H1 (cell line): ENCODE data around the gene EIF2A. TPM values are rescaled to one million over a fixed set of nuclear protein-coding genes. Genes with fewer than 3 reads are reported as not detected.

Experiments
- CBX8 ChIP-seq: fragments of 300-800, 300-1000 bp; sonication (generic); IDR thresholded peaks from 2 replicates; pipeline ENCODE4 v1.7.1; 2016; ENCODE audit warnings: low read depth, low read length, borderline replicate concordance
- CTBP2 ChIP-seq: IDR thresholded peaks from 2 replicates; pipeline ENCODE4 v1.7.0; 2011; ENCODE audit warnings: borderline replicate concordance, mild to moderate bottlenecking, moderate library complexity, mixed read lengths, low read length; ENCODE audit not compliant: insufficient read depth, insufficient read length
- KDM5A ChIP-seq: fragments of 200-600 bp; IDR thresholded peaks from 2 replicates; pipeline ENCODE4 v1.7.1; 2012; ENCODE audit warnings: mild to moderate bottlenecking, low read length, inconsistent platforms, mixed read lengths
- RFX5 ChIP-seq: IDR thresholded peaks from 2 replicates; pipeline ENCODE4 v1.6.1; 2011; ENCODE audit warnings: low read depth, low read length, improper control_type of control experiment, borderline replicate concordance
- SIRT6 ChIP-seq: IDR thresholded peaks from one replicate; pipeline ENCODE4 v1.7.1; 2012; ENCODE audit warnings: low read length, inconsistent platforms
- polyA plus RNA-seq, 7 experiments: library from polyadenylated mRNA; depleted of rRNA in 3 of 7; stranded (reverse) in 5 of 7; unstranded in 2 of 7; fragments of >200 nt in 5 of 7; fragments of 200-250 nt in 2 of 7; gene quantifications; 1 replicate in 5 of 7; 2 replicates in 1 of 7; 4 replicates in 1 of 7; pipeline versions ENCODE4 v1.2.1 to v1.2.3, GENCODE V29; 2011 to 2013; ENCODE audit warnings: missing spikeins in 2 of 7, mixed read lengths in 2 of 7
- total RNA-seq: library from RNA; stranded (reverse); fragmentation: NEBNext Ultra II Directional; extraction: Animal tissue kit (Norgen Biotek cat#: 25700); gene quantifications from 2 replicates; pipeline ENCODE4 v1.2.1, GENCODE V29; 2021
- TF ChIP-seq, protein P1 (sequence below): fragments of 300-600 bp; sonication (generic); IDR thresholded peaks from 2 replicates; pipeline ENCODE4 v1.7.1; 2012; ENCODE audit warnings: low read length, moderate library complexity, mild to moderate bottlenecking, inconsistent platforms; ENCODE audit not compliant: insufficient replicate concordance
- TF ChIP-seq, protein P2 (sequence below), 3 experiments: IDR thresholded peaks; 1 replicate in 2 of 3; 2 replicates in 1 of 3; pipeline versions ENCODE4 v1.5.1 to v1.6.1; 2011; ENCODE audit warnings: low read length in 3 of 3, mild to moderate bottlenecking in 3 of 3, inconsistent platforms in 2 of 3, low read depth in 1 of 3, moderate library complexity in 1 of 3; ENCODE audit not compliant: insufficient read depth in 1 of 3; ENCODE audit errors: control extremely low read depth in 1 of 3
- TF ChIP-seq, protein P3 (sequence below): IDR thresholded peaks from 2 replicates; pipeline ENCODE4 v1.6.1; 2011; ENCODE audit warnings: low read length, improper control_type of control experiment

The EIF2A gene
- total and polyA plus RNA-seq, 2 of the 8 experiments (the other 6 are each of a cell fraction or from before 2014, with no cell fraction given) = 59.3 to 91.6 TPM

DNA sequence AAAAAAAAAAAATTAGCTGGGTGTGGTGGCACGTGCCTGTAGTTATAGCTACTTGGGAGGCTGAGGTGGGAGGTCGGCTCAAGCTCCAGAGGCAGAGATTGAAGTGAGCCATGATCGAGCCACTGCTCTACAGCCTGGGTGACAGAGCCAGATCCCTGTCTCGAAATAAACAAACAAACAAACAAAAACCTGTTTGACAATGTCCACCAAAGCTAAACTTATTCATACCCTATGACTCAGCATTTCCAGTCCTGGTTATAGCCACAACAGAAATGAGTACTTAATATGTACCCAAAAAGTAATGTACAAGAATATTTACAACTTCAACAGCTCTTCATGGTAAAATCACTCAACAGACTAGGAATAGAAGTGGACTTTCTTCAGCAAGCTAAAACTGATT lies 31.4 kb upstream of the EIF2A start (continued):
- TF ChIP-seq, protein P1, sequence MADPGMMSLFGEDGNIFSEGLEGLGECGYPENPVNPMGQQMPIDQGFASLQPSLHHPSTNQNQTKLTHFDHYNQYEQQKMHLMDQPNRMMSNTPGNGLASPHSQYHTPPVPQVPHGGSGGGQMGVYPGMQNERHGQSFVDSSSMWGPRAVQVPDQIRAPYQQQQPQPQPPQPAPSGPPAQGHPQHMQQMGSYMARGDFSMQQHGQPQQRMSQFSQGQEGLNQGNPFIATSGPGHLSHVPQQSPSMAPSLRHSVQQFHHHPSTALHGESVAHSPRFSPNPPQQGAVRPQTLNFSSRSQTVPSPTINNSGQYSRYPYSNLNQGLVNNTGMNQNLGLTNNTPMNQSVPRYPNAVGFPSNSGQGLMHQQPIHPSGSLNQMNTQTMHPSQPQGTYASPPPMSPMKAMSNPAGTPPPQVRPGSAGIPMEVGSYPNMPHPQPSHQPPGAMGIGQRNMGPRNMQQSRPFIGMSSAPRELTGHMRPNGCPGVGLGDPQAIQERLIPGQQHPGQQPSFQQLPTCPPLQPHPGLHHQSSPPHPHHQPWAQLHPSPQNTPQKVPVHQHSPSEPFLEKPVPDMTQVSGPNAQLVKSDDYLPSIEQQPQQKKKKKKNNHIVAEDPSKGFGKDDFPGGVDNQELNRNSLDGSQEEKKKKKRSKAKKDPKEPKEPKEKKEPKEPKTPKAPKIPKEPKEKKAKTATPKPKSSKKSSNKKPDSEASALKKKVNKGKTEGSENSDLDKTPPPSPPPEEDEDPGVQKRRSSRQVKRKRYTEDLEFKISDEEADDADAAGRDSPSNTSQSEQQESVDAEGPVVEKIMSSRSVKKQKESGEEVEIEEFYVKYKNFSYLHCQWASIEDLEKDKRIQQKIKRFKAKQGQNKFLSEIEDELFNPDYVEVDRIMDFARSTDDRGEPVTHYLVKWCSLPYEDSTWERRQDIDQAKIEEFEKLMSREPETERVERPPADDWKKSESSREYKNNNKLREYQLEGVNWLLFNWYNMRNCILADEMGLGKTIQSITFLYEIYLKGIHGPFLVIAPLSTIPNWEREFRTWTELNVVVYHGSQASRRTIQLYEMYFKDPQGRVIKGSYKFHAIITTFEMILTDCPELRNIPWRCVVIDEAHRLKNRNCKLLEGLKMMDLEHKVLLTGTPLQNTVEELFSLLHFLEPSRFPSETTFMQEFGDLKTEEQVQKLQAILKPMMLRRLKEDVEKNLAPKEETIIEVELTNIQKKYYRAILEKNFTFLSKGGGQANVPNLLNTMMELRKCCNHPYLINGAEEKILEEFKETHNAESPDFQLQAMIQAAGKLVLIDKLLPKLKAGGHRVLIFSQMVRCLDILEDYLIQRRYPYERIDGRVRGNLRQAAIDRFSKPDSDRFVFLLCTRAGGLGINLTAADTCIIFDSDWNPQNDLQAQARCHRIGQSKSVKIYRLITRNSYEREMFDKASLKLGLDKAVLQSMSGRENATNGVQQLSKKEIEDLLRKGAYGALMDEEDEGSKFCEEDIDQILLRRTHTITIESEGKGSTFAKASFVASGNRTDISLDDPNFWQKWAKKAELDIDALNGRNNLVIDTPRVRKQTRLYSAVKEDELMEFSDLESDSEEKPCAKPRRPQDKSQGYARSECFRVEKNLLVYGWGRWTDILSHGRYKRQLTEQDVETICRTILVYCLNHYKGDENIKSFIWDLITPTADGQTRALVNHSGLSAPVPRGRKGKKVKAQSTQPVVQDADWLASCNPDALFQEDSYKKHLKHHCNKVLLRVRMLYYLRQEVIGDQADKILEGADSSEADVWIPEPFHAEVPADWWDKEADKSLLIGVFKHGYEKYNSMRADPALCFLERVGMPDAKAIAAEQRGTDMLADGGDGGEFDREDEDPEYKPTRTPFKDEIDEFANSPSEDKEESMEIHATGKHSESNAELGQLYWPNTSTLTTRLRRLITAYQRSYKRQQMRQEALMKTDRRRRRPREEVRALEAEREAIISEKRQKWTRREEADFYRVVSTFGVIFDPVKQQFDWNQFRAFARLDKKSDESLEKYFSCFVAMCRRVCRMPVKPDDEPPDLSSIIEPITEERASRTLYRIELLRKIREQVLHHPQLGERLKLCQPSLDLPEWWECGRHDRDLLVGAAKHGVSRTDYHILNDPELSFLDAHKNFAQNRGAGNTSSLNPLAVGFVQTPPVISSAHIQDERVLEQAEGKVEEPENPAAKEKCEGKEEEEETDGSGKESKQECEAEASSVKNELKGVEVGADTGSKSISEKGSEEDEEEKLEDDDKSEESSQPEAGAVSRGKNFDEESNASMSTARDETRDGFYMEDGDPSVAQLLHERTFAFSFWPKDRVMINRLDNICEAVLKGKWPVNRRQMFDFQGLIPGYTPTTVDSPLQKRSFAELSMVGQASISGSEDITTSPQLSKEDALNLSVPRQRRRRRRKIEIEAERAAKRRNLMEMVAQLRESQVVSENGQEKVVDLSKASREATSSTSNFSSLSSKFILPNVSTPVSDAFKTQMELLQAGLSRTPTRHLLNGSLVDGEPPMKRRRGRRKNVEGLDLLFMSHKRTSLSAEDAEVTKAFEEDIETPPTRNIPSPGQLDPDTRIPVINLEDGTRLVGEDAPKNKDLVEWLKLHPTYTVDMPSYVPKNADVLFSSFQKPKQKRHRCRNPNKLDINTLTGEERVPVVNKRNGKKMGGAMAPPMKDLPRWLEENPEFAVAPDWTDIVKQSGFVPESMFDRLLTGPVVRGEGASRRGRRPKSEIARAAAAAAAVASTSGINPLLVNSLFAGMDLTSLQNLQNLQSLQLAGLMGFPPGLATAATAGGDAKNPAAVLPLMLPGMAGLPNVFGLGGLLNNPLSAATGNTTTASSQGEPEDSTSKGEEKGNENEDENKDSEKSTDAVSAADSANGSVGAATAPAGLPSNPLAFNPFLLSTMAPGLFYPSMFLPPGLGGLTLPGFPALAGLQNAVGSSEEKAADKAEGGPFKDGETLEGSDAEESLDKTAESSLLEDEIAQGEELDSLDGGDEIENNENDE = no peak
- TF ChIP-seq, protein P2, sequence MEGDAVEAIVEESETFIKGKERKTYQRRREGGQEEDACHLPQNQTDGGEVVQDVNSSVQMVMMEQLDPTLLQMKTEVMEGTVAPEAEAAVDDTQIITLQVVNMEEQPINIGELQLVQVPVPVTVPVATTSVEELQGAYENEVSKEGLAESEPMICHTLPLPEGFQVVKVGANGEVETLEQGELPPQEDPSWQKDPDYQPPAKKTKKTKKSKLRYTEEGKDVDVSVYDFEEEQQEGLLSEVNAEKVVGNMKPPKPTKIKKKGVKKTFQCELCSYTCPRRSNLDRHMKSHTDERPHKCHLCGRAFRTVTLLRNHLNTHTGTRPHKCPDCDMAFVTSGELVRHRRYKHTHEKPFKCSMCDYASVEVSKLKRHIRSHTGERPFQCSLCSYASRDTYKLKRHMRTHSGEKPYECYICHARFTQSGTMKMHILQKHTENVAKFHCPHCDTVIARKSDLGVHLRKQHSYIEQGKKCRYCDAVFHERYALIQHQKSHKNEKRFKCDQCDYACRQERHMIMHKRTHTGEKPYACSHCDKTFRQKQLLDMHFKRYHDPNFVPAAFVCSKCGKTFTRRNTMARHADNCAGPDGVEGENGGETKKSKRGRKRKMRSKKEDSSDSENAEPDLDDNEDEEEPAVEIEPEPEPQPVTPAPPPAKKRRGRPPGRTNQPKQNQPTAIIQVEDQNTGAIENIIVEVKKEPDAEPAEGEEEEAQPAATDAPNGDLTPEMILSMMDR (IDR thresholded peaks at IDR 0.05; ENCODE audit: control extremely low read depth in 1 of 3, insufficient read depth in 1 of 3, low read depth in 1 of 3, low read length in 3 of 3) = no peak
- TF ChIP-seq, protein P3, sequence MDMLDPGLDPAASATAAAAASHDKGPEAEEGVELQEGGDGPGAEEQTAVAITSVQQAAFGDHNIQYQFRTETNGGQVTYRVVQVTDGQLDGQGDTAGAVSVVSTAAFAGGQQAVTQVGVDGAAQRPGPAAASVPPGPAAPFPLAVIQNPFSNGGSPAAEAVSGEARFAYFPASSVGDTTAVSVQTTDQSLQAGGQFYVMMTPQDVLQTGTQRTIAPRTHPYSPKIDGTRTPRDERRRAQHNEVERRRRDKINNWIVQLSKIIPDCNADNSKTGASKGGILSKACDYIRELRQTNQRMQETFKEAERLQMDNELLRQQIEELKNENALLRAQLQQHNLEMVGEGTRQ = no peak
- TF ChIP-seq CTBP2 (no peak), SIRT6 (no peak), KDM5A (no peak), RFX5 (no peak), CBX8 (no peak)
